Nephron (organoid): ENCODE data around the gene UBE2E3.
"Not testable (repeated sequence)": the region's sequence is repeated elsewhere in the genome, so short reads cannot be mapped to it uniquely, and the experiment has no call there.

Experiments
- H3K27ac Mint-ChIP-seq, 3 experiments: 2 replicates each; pipeline ENCODE4 v1.8.0; 2020; ENCODE audit warnings: mixed read lengths in 3 of 3, mild to moderate bottlenecking in 2 of 3, moderate library complexity in 1 of 3
- H3K27me3 Mint-ChIP-seq: 2 replicates; pipeline ENCODE4 v1.8.0; 2021; ENCODE audit warnings: low read depth, mild to moderate bottlenecking, moderate library complexity, mixed read lengths
- H3K36me3 Mint-ChIP-seq: 2 replicates; pipeline ENCODE4 v1.8.0; 2020; ENCODE audit warnings: low read depth, mixed read lengths
- H3K4me1 Mint-ChIP-seq: 2 replicates; pipeline ENCODE4 v1.8.0; 2020; ENCODE audit warnings: mixed read lengths
- H3K4me3 Mint-ChIP-seq, 3 experiments: 2 replicates each; pipeline ENCODE4 v1.8.0; 2020; ENCODE audit warnings: mild to moderate bottlenecking in 3 of 3, mixed read lengths in 3 of 3, moderate library complexity in 2 of 3
- H3K9me3 Mint-ChIP-seq: 2 replicates; pipeline ENCODE4 v1.8.0; 2020; ENCODE audit warnings: mixed read lengths
- TF ChIP-seq, protein P1 (sequence below), 3 experiments: fragments of 200-600 bp; sonication (generic); IDR thresholded peaks; one replicate each; pipeline ENCODE4 v1.5.0; 2021; ENCODE audit warnings: antibody characterized with exemption in 3 of 3; ENCODE audit not compliant: unreplicated experiment in 3 of 3

Gene UBE2E3

DNA sequence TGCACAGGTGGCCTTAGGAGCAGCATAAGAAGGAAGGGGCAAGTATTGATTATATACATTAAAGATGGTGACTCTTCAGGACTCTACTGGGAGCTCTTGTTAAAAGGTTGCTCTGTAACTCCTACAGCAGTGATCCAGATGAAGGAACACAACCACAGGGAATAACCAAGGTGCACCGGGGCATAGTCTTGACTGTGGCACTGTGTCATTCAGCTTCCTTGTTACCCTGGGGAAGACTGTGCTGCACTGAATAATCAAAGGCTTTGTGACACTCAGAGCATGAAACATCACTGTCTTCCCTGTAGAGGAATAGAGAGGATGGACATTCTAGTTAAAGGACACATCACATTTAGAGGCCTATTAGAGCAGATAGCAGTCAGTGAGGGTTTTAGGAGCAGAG lies 105.3 kb downstream of the UBE2E3 start:
- Mint-ChIP-seq H3K27ac (no peak overlapping the region), H3K4me1 (peaks cover 5% of the 10 kb centered on the region), H3K36me3 (peaks cover 5% of the 10 kb centered on the region), H3K27me3 (no peaks in the 10 kb centered on the region), H3K9me3 (peaks cover 11% of the 10 kb centered on the region), H3K4me3 (no peak overlapping the region)
- TF ChIP-seq, protein P1, sequence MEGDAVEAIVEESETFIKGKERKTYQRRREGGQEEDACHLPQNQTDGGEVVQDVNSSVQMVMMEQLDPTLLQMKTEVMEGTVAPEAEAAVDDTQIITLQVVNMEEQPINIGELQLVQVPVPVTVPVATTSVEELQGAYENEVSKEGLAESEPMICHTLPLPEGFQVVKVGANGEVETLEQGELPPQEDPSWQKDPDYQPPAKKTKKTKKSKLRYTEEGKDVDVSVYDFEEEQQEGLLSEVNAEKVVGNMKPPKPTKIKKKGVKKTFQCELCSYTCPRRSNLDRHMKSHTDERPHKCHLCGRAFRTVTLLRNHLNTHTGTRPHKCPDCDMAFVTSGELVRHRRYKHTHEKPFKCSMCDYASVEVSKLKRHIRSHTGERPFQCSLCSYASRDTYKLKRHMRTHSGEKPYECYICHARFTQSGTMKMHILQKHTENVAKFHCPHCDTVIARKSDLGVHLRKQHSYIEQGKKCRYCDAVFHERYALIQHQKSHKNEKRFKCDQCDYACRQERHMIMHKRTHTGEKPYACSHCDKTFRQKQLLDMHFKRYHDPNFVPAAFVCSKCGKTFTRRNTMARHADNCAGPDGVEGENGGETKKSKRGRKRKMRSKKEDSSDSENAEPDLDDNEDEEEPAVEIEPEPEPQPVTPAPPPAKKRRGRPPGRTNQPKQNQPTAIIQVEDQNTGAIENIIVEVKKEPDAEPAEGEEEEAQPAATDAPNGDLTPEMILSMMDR (IDR thresholded peaks at IDR 0.05; ENCODE audit: unreplicated experiment in 3 of 3) = no peak

DNA sequence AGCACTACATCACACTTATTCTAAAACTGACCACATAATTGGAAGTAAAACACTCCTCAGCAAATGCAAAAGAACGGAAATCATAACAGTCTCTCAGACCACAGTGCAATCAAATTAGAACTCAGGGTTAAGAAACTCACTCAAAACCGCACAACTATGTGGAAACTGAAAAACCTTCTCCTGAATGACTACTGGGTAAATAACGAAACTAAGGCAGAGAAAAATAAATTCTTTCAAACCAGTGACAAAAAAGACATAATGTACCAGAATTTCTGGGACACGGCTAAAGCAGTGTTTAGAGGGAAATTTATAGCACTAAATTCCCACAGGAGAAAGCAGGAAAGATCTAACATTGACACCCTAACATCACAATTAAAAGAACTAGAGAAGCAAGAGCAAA lies 111.5 kb downstream of the UBE2E3 start:
- H3K9me3 Mint-ChIP-seq = peaks cover 53% of the 10 kb centered on the region
- H3K36me3 Mint-ChIP-seq = peaks cover 16% of the 10 kb centered on the region
- not testable (repeated sequence) for H3K27me3 Mint-ChIP-seq, H3K4me3 Mint-ChIP-seq, H3K4me1 Mint-ChIP-seq, H3K27ac Mint-ChIP-seq

DNA sequence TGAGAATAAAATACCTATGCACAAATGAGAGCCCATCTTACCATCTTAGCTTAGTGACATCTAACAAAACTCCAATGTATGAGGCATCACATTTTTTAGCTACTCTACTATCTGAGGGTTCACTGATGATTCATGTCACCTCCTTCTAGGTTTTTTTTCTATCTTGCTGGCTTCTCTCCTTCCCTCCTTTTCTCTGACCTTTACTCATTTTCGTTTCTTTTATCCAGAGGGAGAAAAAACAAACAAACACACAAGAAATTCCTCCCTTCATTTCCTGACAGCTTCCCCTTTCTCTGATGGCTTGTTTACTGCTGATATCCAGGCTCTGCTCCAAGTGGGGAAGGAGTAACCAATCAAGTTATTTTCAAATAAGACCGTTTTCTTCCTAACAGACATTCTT lies 115.1 kb downstream of the UBE2E3 start:
- peaks cover 44% of the 10 kb centered on the region for H3K9me3 Mint-ChIP-seq

DNA sequence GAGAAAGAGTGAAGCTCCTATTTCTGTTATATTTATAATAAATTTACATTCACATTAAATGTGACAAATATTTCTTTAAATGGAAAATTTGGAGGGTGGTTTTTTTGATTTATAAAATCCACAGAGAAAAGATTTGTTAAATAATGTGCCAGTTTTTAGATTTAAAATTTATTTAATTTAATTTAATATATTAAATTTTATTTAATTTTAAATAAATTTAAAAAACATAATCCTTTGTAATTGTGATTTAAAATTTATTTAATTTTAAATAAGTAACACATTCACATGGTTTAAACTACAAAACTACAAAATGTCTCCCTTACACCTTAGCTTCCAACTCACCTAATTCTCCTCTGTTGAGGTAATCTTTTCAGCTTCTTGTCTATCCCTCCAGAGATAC lies 123.3 kb downstream of the UBE2E3 start:
- Mint-ChIP-seq H3K4me3 (no peak overlapping the region), H3K36me3 (no peaks in the 10 kb centered on the region), H3K27ac (no peak overlapping the region)

More for the DNA sequence above, 115.1 kb downstream of the UBE2E3 start:
- H3K4me3 Mint-ChIP-seq = no peak overlapping the region
- no peak overlapping the region for H3K27ac Mint-ChIP-seq
- peaks cover 11% of the 10 kb centered on the region for H3K36me3 Mint-ChIP-seq
- no peaks in the 10 kb centered on the region for H3K27me3 Mint-ChIP-seq
- no peaks in the 10 kb centered on the region for H3K4me1 Mint-ChIP-seq
- TF ChIP-seq, protein P1 (IDR thresholded peaks at IDR 0.05; ENCODE audit: unreplicated experiment in 3 of 3) = no peak

DNA sequence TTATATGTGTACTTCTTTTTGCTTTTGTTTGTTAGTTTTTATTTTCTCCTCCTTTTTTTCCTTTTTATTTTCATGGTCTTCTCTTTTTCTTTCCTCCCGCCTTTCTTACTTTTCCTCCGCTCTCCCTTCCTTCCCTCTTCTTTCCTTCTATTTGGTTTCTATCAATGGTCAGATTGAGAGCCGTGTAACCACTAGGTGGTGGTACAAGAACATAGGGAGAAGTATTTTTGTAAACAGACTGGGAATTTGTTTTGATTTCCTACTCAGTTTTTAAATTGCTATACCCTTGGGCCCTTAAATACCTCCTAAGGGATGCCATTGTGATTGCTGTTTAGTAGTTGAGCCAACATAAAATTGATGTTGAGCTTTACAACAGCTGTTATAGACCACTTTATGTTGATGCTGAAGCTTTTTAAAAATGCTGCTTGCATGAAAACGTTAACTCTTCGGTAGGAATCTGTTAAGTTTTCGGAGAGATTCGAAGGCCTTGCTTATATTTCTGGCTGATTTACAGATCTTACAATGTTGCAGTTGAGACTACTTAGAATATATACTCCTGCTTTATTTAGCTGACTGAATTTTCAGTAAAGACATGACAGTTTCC lies 124.2 kb downstream of the UBE2E3 start:
- Mint-ChIP-seq H3K36me3 (no peaks in the 10 kb centered on the region), H3K4me1 (peaks cover 16% of the 10 kb centered on the region), H3K27ac (peak overlapping the region in 1 of 3 experiments; percentile 0), H3K4me3 (no peak overlapping the region), H3K27me3 (no peaks in the 10 kb centered on the region), H3K9me3 (no peaks in the 10 kb centered on the region)
- TF ChIP-seq, protein P1 (IDR thresholded peaks at IDR 0.05; ENCODE audit: unreplicated experiment in 3 of 3) = peak; percentile 72 to 81 (median 75)

More for the DNA sequence above, 123.3 kb downstream of the UBE2E3 start:
- Mint-ChIP-seq H3K9me3 (no peaks in the 10 kb centered on the region), H3K27me3 (no peaks in the 10 kb centered on the region), H3K4me1 (peaks cover 16% of the 10 kb centered on the region)
- TF ChIP-seq, protein P1 (IDR thresholded peaks at IDR 0.05; ENCODE audit: unreplicated experiment in 3 of 3) = no peak

DNA sequence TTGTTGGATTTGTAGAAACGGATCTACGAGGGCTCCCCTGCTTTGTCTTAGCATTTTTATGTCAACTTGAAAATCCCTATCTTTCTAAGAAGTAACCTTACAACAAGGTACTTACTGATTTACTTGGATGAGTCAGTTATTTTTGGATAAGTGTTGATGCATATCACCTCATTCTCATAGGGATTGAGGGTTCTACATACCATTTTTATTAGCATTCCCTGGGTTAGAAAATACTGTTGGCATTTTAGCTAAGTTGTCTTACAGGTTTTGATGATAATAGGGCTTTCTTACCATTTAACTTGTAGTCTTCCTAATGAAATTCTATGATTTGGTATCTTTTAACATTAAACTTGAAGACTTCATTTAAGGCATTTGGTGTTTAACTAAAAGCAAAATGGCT lies 125.2 kb downstream of the UBE2E3 start:
- no peaks in the 10 kb centered on the region for H3K9me3 Mint-ChIP-seq
- H3K36me3 Mint-ChIP-seq = no peaks in the 10 kb centered on the region
- no peak overlapping the region for H3K27ac Mint-ChIP-seq
- no peak overlapping the region for H3K4me3 Mint-ChIP-seq
- H3K4me1 Mint-ChIP-seq = peaks cover 16% of the 10 kb centered on the region
- no peaks in the 10 kb centered on the region for H3K27me3 Mint-ChIP-seq
- TF ChIP-seq, protein P1 (IDR thresholded peaks at IDR 0.05; ENCODE audit: unreplicated experiment in 3 of 3) = no peak
